HL-60 (cell line): Measurements from ENCODE around the gene MKRN2.

Experiments
- DNase-seq, 2 experiments: peaks; one replicate each; pipeline ENCODE4 v3.0.0-alpha.2; 2010 to 2020; ENCODE audit warnings: low read depth in 1 of 2, low spot score in 1 of 2
- H3K27ac ChIP-seq: fragments of 250-450 bp; sonication (Bioruptor Pico); replicated peaks from 2 replicates; pipeline ENCODE4 v1.5.1; 2020; ENCODE audit warnings: mild to moderate bottlenecking, moderate library complexity
- H3K27me3 ChIP-seq: fragments of 250-450 bp; sonication (Bioruptor Pico); 2 replicates; pipeline ENCODE4 v1.5.1; 2021; ENCODE audit warnings: mild to moderate bottlenecking, moderate library complexity; ENCODE audit not compliant: insufficient read depth, poor library complexity, severe bottlenecking
- H3K4me3 ChIP-seq: replicated peaks from 2 replicates; pipeline ENCODE4 v1.5.1; 2011; ENCODE audit warnings: mild to moderate bottlenecking, control low read depth, low read length; ENCODE audit not compliant: insufficient read depth
- GABPA ChIP-seq: IDR thresholded peaks from 2 replicates; pipeline ENCODE4 v1.6.1; 2012; ENCODE audit warnings: low read depth
- POLR2AphosphoS5 ChIP-seq: IDR thresholded peaks from 2 replicates; pipeline ENCODE4 v1.6.1; 2012; ENCODE audit warnings: low read depth
- SPI1 ChIP-seq: IDR thresholded peaks from 2 replicates; pipeline ENCODE4 v1.6.1; 2012; ENCODE audit warnings: low read depth, mild to moderate bottlenecking, borderline replicate concordance
- TF ChIP-seq, protein P1 (sequence below): IDR thresholded peaks from 2 replicates; pipeline ENCODE4 v1.6.1; 2012; ENCODE audit warnings: low read depth; ENCODE audit not compliant: insufficient replicate concordance
- TF ChIP-seq, protein P2 (sequence below): IDR thresholded peaks from one replicate; pipeline ENCODE4 v1.5.1; 2011; ENCODE audit warnings: low read length, control low read depth, inconsistent platforms; ENCODE audit not compliant: insufficient read depth

MKRN2 gene

DNA sequence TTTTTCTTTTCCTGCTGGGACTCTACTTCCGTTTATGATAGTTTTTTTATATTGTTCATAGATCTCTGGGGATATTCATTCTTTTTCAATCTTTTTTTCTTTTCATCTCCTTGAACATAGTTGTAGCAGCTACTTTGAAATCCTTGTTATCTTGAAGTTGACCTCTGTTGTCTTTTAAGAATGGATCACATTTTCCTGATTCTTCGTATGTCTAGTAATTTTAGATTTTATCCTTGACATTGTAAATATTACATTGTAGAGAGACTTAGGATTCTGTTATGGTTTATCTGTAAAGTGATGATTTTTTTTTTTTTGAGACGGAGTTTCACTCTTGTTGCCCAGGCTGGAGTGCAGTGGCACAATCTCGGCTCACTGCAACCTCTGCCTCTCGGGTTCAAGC is 20.5 kb downstream of the MKRN2 start:
- Histone ChIP-seq H3K27ac (no peak overlapping the region), H3K27me3 (no peaks in the 10 kb centered on the region), H3K4me3 (no peak overlapping the region)
- TF ChIP-seq GABPA (no peak), SPI1 (no peak), POLR2AphosphoS5 (no peak)
- TF ChIP-seq, protein P1, sequence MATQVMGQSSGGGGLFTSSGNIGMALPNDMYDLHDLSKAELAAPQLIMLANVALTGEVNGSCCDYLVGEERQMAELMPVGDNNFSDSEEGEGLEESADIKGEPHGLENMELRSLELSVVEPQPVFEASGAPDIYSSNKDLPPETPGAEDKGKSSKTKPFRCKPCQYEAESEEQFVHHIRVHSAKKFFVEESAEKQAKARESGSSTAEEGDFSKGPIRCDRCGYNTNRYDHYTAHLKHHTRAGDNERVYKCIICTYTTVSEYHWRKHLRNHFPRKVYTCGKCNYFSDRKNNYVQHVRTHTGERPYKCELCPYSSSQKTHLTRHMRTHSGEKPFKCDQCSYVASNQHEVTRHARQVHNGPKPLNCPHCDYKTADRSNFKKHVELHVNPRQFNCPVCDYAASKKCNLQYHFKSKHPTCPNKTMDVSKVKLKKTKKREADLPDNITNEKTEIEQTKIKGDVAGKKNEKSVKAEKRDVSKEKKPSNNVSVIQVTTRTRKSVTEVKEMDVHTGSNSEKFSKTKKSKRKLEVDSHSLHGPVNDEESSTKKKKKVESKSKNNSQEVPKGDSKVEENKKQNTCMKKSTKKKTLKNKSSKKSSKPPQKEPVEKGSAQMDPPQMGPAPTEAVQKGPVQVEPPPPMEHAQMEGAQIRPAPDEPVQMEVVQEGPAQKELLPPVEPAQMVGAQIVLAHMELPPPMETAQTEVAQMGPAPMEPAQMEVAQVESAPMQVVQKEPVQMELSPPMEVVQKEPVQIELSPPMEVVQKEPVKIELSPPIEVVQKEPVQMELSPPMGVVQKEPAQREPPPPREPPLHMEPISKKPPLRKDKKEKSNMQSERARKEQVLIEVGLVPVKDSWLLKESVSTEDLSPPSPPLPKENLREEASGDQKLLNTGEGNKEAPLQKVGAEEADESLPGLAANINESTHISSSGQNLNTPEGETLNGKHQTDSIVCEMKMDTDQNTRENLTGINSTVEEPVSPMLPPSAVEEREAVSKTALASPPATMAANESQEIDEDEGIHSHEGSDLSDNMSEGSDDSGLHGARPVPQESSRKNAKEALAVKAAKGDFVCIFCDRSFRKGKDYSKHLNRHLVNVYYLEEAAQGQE = no peak
- TF ChIP-seq, protein P2, sequence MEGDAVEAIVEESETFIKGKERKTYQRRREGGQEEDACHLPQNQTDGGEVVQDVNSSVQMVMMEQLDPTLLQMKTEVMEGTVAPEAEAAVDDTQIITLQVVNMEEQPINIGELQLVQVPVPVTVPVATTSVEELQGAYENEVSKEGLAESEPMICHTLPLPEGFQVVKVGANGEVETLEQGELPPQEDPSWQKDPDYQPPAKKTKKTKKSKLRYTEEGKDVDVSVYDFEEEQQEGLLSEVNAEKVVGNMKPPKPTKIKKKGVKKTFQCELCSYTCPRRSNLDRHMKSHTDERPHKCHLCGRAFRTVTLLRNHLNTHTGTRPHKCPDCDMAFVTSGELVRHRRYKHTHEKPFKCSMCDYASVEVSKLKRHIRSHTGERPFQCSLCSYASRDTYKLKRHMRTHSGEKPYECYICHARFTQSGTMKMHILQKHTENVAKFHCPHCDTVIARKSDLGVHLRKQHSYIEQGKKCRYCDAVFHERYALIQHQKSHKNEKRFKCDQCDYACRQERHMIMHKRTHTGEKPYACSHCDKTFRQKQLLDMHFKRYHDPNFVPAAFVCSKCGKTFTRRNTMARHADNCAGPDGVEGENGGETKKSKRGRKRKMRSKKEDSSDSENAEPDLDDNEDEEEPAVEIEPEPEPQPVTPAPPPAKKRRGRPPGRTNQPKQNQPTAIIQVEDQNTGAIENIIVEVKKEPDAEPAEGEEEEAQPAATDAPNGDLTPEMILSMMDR = no peak
- no peak for DNase-seq

DNA sequence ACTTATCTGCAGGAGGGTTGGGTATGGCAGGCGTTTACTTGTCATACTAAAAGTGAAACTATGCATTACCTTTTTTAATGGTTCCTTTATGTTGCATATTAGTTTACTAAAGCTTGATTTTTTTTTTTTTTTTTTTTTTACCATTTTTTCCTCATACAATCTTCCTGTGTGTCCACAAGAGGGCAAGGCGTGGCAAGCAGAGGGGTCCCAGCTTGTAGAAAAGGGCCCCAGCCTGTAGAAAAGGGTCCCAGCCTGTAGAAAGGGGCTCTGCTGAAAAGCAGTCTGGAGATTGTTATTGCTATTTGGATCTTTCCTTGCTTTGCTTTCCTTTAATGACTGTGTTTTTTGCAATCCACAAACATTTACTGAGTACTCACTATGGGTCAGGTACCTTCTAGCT is 21.9 kb downstream of the MKRN2 start:
- Histone ChIP-seq H3K4me3 (no peak overlapping the region), H3K27ac (no peak overlapping the region), H3K27me3 (no peaks in the 10 kb centered on the region)
- TF ChIP-seq SPI1 (no peak), POLR2AphosphoS5 (no peak), GABPA (no peak)
- TF ChIP-seq, protein P1 = no peak
- TF ChIP-seq, protein P2 = no peak
- DNase-seq = no peak

DNA sequence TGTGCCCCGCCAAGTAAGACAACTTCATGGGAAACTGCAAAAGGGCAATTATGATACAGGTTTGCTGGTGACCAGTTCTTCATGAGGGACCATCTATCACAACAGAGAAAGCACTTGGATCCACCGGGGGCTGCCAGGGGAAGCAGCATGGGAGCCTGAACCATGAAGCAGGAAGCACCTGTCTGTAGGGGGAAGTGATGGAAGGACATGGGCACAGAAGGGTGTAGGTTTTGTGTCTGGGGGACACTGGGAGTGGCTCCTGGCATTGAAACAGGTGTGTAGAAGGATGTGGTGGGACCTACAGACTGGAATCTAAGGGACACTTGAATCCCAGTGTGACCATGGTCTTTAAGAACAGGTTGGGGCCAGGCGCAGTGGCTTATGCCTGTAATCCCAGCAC is 22.6 kb downstream of the MKRN2 start:
- Histone ChIP-seq H3K27me3 (no peaks in the 10 kb centered on the region), H3K4me3 (no peak overlapping the region), H3K27ac (no peak overlapping the region)
- DNase-seq = no peak
- TF ChIP-seq SPI1 (no peak), POLR2AphosphoS5 (0 out of 2 replicates have a peak, but pooled peaks have one; percentile 18), GABPA (no peak)
- TF ChIP-seq, protein P2 = no peak
- TF ChIP-seq, protein P1 = no peak
